T47D (cell line): ENCODE measurements around the gene ARMH2.

Source experiments
- DNase-seq, 2 experiments: peaks; one replicate each; pipeline versions ENCODE4 v3.0.0 to v3.0.0-alpha.2; 2011 to 2012; ENCODE audit warnings: low read depth in 1 of 2, low spot score in 1 of 2
- JUND ChIP-seq: IDR thresholded peaks from 2 replicates; pipeline ENCODE4 v1.6.1; 2012; ENCODE audit warnings: low read depth
- in situ Hi-C: cut with HindIII; loops from 2 replicates; pipeline ENCODE4 v1.10.0; 2016; ENCODE audit warnings: low sequenced_read_pairs, low pct_unique_long_range_greater_than_20kb

Gene ARMH2

GRCh38 chr6:24802271-24803059 is 3.7 kb upstream of the ARMH2 start:
- DNase-seq = no peak
- in situ Hi-C loops = no loop called here
- TF ChIP-seq JUND = no peak

- no peak for DNase-seq
- no peak for TF ChIP-seq JUND
- in situ Hi-C loops = no loop called here
These were observed 811 bp upstream of the ARMH2 start for GRCh38 chr6:24799541-24799915.

- no peak for DNase-seq
- no peak for TF ChIP-seq JUND
- in situ Hi-C loops = no loop called here
These were observed 1.0 kb downstream of the ARMH2 start for GRCh38 chr6:24797596-24798216.

GRCh38 chr6:24796616-24797290 is 2.0 kb downstream of the ARMH2 start:
- no peak for TF ChIP-seq JUND
- DNase-seq = no peak
- in situ Hi-C loops = no loop called here

GRCh38 chr6:24795106-24795505 is 3.6 kb downstream of the ARMH2 start:
- in situ Hi-C loops = no loop called here
- no peak for DNase-seq
- no peak for TF ChIP-seq JUND

GRCh38 chr6:24788031-24788665 is 10.6 kb downstream of the ARMH2 start:
- in situ Hi-C loops = no loop called here
- no peak for TF ChIP-seq JUND
- DNase-seq = no peak

- no peak for DNase-seq
- TF ChIP-seq JUND = no peak
- in situ Hi-C loops = no loop called here
These were observed 18.5 kb downstream of the ARMH2 start for GRCh38 chr6:24780206-24780605.

- in situ Hi-C loops = no loop called here
- TF ChIP-seq JUND = no peak
- peak in 1 of 2 experiments; percentile 69 for DNase-seq
These were observed 19.2 kb downstream of the ARMH2 start for GRCh38 chr6:24779416-24780016.

- no peak for DNase-seq
- in situ Hi-C loops = no loop called here
These were observed 19.8 kb downstream of the ARMH2 start for GRCh38 chr6:24778878-24779277.

GRCh38 chr6:24778121-24778520 is 20.6 kb downstream of the ARMH2 start:
- DNase-seq = no peak
- no peak for TF ChIP-seq JUND
- in situ Hi-C loops = no loop called here

More at GRCh38 chr6:24778878-24779277, 19.8 kb downstream of the ARMH2 start:
- TF ChIP-seq JUND = no peak

- in situ Hi-C loops = no loop called here
- TF ChIP-seq JUND = no peak
- no peak for DNase-seq
These were observed 21.5 kb downstream of the ARMH2 start for GRCh38 chr6:24777227-24777626.

GRCh38 chr6:24775520-24776058 is 23.1 kb downstream of the ARMH2 start:
- TF ChIP-seq JUND = no peak
- DNase-seq = no peak
- in situ Hi-C loops = no loop called here
